K562 (cell line): ENCODE measurements around the gene MAN1A1. TPM values are rescaled to one million over a fixed set of nuclear protein-coding genes. Genes with fewer than 3 reads are reported as not detected.

Experiments used
- ATAC-seq: fragments of 200-7000 bp; cut with Tn5 transposase; 3 replicates; pipeline ENCODE4 v1.9.1; 2020; ENCODE audit warnings: moderate library complexity
- BruUV-seq: library from RNA; stranded (reverse); fragments of 400-500 nt; replicated peaks from 2 replicates; lab custom pipeline; 2021; lab: Mats Ljungman, UMichigan
- CTCF ChIA-PET: fragments of 300-600 bp; formaldehyde crosslinking; extraction: SDS; loops from one replicate; lab custom pipeline; 2021; ENCODE audit warnings: low intra/inter-chr PET ratio; lab: Yijun Ruan, JAX
- POLR2A ChIA-PET: fragments of 300-600, 350-650 bp; sonication (Branson Sonifier 250); formaldehyde crosslinking; extraction: SDS; loops from one replicate; lab custom pipeline; 2021; ENCODE audit warnings: antibody characterized with exemption, inconsistent platforms; lab: Yijun Ruan, JAX
- DNase-seq, 4 experiments: peaks; one replicate each; pipeline versions ENCODE4 v3.0.0 to v3.0.0-alpha.2; 2011 to 2018; ENCODE audit warnings: low spot score in 3 of 4, mixed read lengths in 3 of 4; ENCODE audit errors: extremely low read depth in 1 of 4
- FAIRE-seq: peaks from 2 replicates; lab custom pipeline; 2011; peaks lifted over from hg19 to GRCh38; lab: Jason Lieb, UNC
- H2AFZ ChIP-seq: 2 replicates; pipeline ENCODE4 v1.6.0; 2011; ENCODE audit warnings: low read depth, low read length, control low read depth, inconsistent platforms
- H3K27ac ChIP-seq: fragments of 200-600 bp; 3 replicates; pipeline ENCODE4 v1.8.0; 2011; ENCODE audit warnings: low read depth, mild to moderate bottlenecking, control low read depth, inconsistent platforms, low read length, moderate library complexity, mixed read lengths; ENCODE audit errors: extremely low read depth
- H3K27me3 ChIP-seq, 2 experiments: fragments of 300-600 bp in 1 of 2; 2 replicates in 1 of 2; 3 replicates in 1 of 2; pipeline versions ENCODE4 v1.6.0 to v1.8.0; 2011; ENCODE audit warnings: inconsistent platforms in 2 of 2, low read length in 2 of 2, mild to moderate bottlenecking in 1 of 2, mixed read lengths in 1 of 2, moderate library complexity in 1 of 2; ENCODE audit not compliant: control insufficient read depth in 2 of 2, insufficient read depth in 2 of 2
- H3K36me3 ChIP-seq: fragments of 300-600 bp; 3 replicates; pipeline ENCODE4 v1.8.0; 2011; ENCODE audit warnings: mild to moderate bottlenecking, low read length, inconsistent platforms; ENCODE audit not compliant: control insufficient read depth, insufficient read depth
- H3K4me1 ChIP-seq, 2 experiments: fragments of 200-600 bp in 1 of 2; replicated peaks in 1 of 2; 2 replicates in 1 of 2; 3 replicates in 1 of 2; pipeline versions ENCODE4 v1.5.1 to v1.8.0; 2011; ENCODE audit warnings: inconsistent platforms in 2 of 2, low read length in 2 of 2, mild to moderate bottlenecking in 1 of 2, mixed read lengths in 1 of 2, moderate library complexity in 1 of 2; ENCODE audit not compliant: control insufficient read depth in 2 of 2, insufficient read depth in 2 of 2
- H3K4me2 ChIP-seq: 2 replicates; pipeline ENCODE4 v1.6.1; 2011; ENCODE audit warnings: low read length, control low read depth, inconsistent platforms, mixed read lengths; ENCODE audit not compliant: insufficient read depth
- H3K4me3 ChIP-seq: fragments of 200-600 bp; sonication (generic), shearing (Covaris generic); 2 replicates; pipeline ENCODE4 v1.5.1; 2016; ENCODE audit warnings: control low read depth, inconsistent platforms
- H3K79me2 ChIP-seq: fragments of 200-600 bp; 3 replicates; pipeline ENCODE4 v1.8.0; 2011; ENCODE audit warnings: low read length, inconsistent platforms; ENCODE audit not compliant: control insufficient read depth, insufficient read depth
- H3K9ac ChIP-seq, 2 experiments: 2 replicates each; pipeline versions ENCODE4 v1.6.0 to v1.6.1; 2011; ENCODE audit warnings: low read depth in 2 of 2, low read length in 2 of 2, control low read depth in 1 of 2, inconsistent platforms in 1 of 2, mild to moderate bottlenecking in 1 of 2, mixed read lengths in 1 of 2; ENCODE audit not compliant: insufficient read depth in 1 of 2
- H3K9me1 ChIP-seq: one replicate; pipeline ENCODE4 v1.6.0; 2011; ENCODE audit warnings: inconsistent platforms, mild to moderate bottlenecking, low read length, moderate library complexity; ENCODE audit not compliant: control insufficient read depth, insufficient read depth
- H3K9me3 ChIP-seq: replicated peaks from 2 replicates; pipeline ENCODE4 v1.5.1; 2011; ENCODE audit warnings: low read depth, low read length, inconsistent platforms; ENCODE audit not compliant: control insufficient read depth, insufficient read depth
- H4K20me1 ChIP-seq: replicated peaks from 2 replicates; pipeline ENCODE4 v1.6.1; 2011; ENCODE audit warnings: low read length, inconsistent platforms, mixed read lengths; ENCODE audit not compliant: control insufficient read depth, insufficient read depth
- BRF1 ChIP-seq: IDR thresholded peaks from 3 replicates; pipeline ENCODE4 v1.6.1; 2011; ENCODE audit warnings: borderline replicate concordance, mild to moderate bottlenecking; ENCODE audit not compliant: insufficient read length; ENCODE audit errors: extremely low read depth
- CBX5 ChIP-seq: IDR thresholded peaks from 2 replicates; pipeline ENCODE4 v1.6.1; 2014; ENCODE audit warnings: low read depth, borderline replicate concordance
- ELF1 ChIP-seq: fragments of 200-800 bp; sonication (Bioruptor generic); IDR thresholded peaks from 2 replicates; pipeline ENCODE4 v1.6.1; 2016; ENCODE audit warnings: missing genetic modification characterization, missing compliant biosample characterization
- EP400 ChIP-seq: fragments of 450-650 bp; IDR thresholded peaks from 2 replicates; pipeline ENCODE4 v1.6.1; 2017; ENCODE audit warnings: antibody characterized with exemption, mild to moderate bottlenecking, moderate library complexity
- GATAD2B ChIP-seq: fragments of 450-650 bp; IDR thresholded peaks from 2 replicates; pipeline ENCODE4 v1.6.1; 2017; ENCODE audit warnings: mild to moderate bottlenecking, borderline replicate concordance
- LEF1 ChIP-seq: fragments of 450-650 bp; IDR thresholded peaks from 2 replicates; pipeline ENCODE4 v1.6.1; 2016; ENCODE audit warnings: mild to moderate bottlenecking
- NELFE ChIP-seq: IDR thresholded peaks from 2 replicates; pipeline ENCODE4 v1.6.1; 2011; ENCODE audit warnings: mild to moderate bottlenecking; ENCODE audit not compliant: insufficient read depth, insufficient read length
- OTX1 ChIP-seq: fragments of 450-650 bp; formaldehyde crosslinking; IDR thresholded peaks from 2 replicates; pipeline ENCODE4 v1.4.0; 2022; ENCODE audit warnings: mild to moderate bottlenecking
- PRPF4 ChIP-seq: fragments of 200-400 bp; formaldehyde crosslinking; IDR thresholded peaks from one replicate; pipeline ENCODE4 v1.6.1; 2017; ENCODE audit warnings: low read length, low read depth, mild to moderate bottlenecking; ENCODE audit not compliant: insufficient read depth, poor library complexity, severe bottlenecking
- SMARCB1 ChIP-seq: IDR thresholded peaks from 2 replicates; pipeline ENCODE4 v1.6.1; 2011; ENCODE audit warnings: improper control_type of control experiment, low read depth; ENCODE audit not compliant: insufficient read length
- SMARCE1 ChIP-seq: fragments of 450-650 bp; IDR thresholded peaks from 2 replicates; pipeline ENCODE4 v1.7.1; 2016; ENCODE audit warnings: mild to moderate bottlenecking
- SREBF2 ChIP-seq: sonication (generic); formaldehyde crosslinking; IDR thresholded peaks from 2 replicates; pipeline ENCODE4 v1.4.0; 2020; ENCODE audit warnings: mild to moderate bottlenecking, missing genetic modification reagents
- ZNF184 ChIP-seq: sonication (generic); formaldehyde crosslinking; IDR thresholded peaks from 2 replicates; pipeline ENCODE4 v1.5.0; 2020; ENCODE audit warnings: missing genetic modification reagents
- ZNF274 ChIP-seq: IDR thresholded peaks from 2 replicates; pipeline ENCODE4 v1.6.1; 2011; ENCODE audit warnings: low read depth, mild to moderate bottlenecking, low read length, moderate library complexity, borderline replicate concordance
- ZNF431 ChIP-seq: sonication (generic); formaldehyde crosslinking; IDR thresholded peaks from 2 replicates; pipeline ENCODE4 v1.8.0; 2022; ENCODE audit warnings: mild to moderate bottlenecking, missing genetic modification reagents
- WGBS: fragments of 100-300 bp; shearing (Covaris generic); methylation state at CpG from one replicate; pipeline ENCODE4 v1.1.6; 2016; ENCODE audit warnings: low coverage, mixed read lengths; ENCODE audit not compliant: insufficient coverage; ENCODE audit errors: missing lambda C conversion rate; 5-methylcytosine and 5-hydroxymethylcytosine counted together
- in situ Hi-C: fragments of 300-500 bp; cut with MboI; formaldehyde crosslinking; loops from 4 replicates; pipeline ENCODE4 v1.15.0; 2018; ENCODE audit warnings: inconsistent platforms, mixed read lengths
- intact Hi-C: fragments of 100-400 bp; cut with micrococcal nuclease; formaldehyde crosslinking; loops from 2 replicates; pipeline ENCODE4 v1.14.2; 2022
- polyA plus RNA-seq, 8 experiments: library from polyadenylated mRNA; depleted of rRNA in 4 of 8; stranded (reverse) in 5 of 8; unstranded in 3 of 8; fragments of >200 nt; fragmentation: Nextera tagmentation in 2 of 8; fragmentation: Illumina TruSeq in 1 of 8; extraction: Ambion mirVana in 2 of 8; extraction: Trizol in 1 of 8; gene quantifications; 2 replicates each; pipeline versions ENCODE4 v1.2.1 to v1.2.3, GENCODE V29; 2011 to 2014; ENCODE audit warnings: inconsistent platforms in 1 of 8, missing spikeins in 1 of 8
- total RNA-seq, 7 experiments: library from RNA; depleted of rRNA in 6 of 7; stranded (reverse); fragments of >200 nt in 6 of 7; fragmentation: Illumina TruSeq in 2 of 7; extraction: Trizol in 2 of 7; gene quantifications; 2 replicates each; pipeline versions ENCODE4 v1.2.1 to v1.2.3, GENCODE V29; 2011 to 2021; ENCODE audit warnings: low replicate concordance in 1 of 7
- TF ChIP-seq, protein P1 (sequence below): fragments of 250-450 bp; sonication (Bioruptor Pico); IDR thresholded peaks from 2 replicates; pipeline ENCODE4 v1.8.0; 2022; ENCODE audit warnings: moderate library complexity, mild to moderate bottlenecking, inconsistent platforms
- TF ChIP-seq, protein P2 (sequence below): fragments of 250-450 bp; sonication (Bioruptor Pico); IDR thresholded peaks from 2 replicates; pipeline ENCODE4 v1.4.0; 2020; ENCODE audit warnings: mild to moderate bottlenecking, moderate library complexity

The MAN1A1 gene
- total and polyA plus RNA-seq, 9 of the 15 experiments (the other 6 are each of a cell fraction or from before 2014, with no cell fraction given), result 24.5 to 78.4 (median 59.7) TPM

DNA sequence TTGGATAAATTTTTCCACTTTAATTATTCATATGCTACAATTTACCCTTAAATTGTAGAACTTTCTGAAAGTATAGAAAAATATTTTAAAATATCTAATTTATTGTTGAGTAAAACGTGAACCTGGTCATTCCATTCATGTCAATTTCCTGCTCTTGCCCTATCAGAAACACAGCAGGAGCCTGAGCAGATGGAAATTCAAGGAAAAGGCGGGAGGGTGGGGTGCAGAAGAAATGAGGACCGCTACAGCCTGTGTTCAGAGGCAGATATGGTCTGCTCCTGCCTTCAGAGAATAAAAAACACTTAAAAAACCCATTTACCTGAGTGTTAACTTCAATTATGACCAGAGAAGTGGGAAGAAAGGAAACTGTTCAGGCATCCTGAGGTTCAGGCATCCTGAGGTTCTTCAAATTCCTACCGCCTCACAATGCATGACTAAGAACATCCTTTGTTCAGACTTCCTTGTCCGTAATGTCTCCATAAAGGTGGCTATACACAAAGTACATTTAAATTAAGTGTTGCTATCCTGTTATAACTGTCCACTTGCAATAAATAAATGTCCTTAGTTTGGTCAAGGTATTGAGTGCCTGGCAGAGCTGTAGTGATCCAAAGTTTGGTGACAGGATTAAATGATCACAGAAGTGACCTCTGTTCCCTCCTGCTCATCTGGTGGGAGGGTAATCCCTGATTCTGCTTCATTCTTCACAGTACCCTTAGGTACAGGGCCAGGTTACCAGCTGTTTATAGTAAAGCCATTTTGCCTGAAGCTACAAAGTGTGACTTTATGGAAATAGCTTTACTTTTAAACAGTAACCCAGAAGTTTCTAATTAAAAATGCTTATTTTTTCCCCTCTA is 109.1 kb downstream of the MAN1A1 start:
- ChIA-PET CTCF (no interaction called here), POLR2A (interaction anchor here (0.8 to 1.2 kb wide), 3 partner anchors 8 to 412 kb away, joined by 3 to 6 read pairs (median 5); no protein-coding TSS in a partner anchor)
- H3K4me2 ChIP-seq, result no peak overlapping the region
- H3K4me3 ChIP-seq, result no peak overlapping the region
- WGBS, result 95% methylated on average over 5 of the region's 5 CpGs
- H4K20me1 ChIP-seq, result no peaks in the 10 kb centered on the region
- DNase-seq, result no peak
- TF ChIP-seq BRF1, result no peak
- no peak for TF ChIP-seq ZNF274
- no peak for TF ChIP-seq ELF1
- TF ChIP-seq LEF1, result no peak
- no peak for TF ChIP-seq SMARCE1
- no peak for TF ChIP-seq ZNF184 (CRISPR knock-in tag)
- TF ChIP-seq PRPF4, result no peak
- TF ChIP-seq, protein P1, sequence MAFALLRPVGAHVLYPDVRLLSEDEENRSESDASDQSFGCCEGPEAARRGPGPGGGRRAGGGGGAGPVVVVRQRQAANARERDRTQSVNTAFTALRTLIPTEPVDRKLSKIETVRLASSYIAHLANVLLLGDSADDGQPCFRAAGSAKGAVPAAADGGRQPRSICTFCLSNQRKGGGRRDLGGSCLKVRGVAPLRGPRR (CRISPR knock-in tag), result no peak
- no peak for TF ChIP-seq SREBF2 (CRISPR knock-in tag)
- TF ChIP-seq ZNF431 (CRISPR knock-in tag), result no peak
- no peak for TF ChIP-seq OTX1 (CRISPR knock-in tag)
- TF ChIP-seq GATAD2B, result no peak
- TF ChIP-seq, protein P2, sequence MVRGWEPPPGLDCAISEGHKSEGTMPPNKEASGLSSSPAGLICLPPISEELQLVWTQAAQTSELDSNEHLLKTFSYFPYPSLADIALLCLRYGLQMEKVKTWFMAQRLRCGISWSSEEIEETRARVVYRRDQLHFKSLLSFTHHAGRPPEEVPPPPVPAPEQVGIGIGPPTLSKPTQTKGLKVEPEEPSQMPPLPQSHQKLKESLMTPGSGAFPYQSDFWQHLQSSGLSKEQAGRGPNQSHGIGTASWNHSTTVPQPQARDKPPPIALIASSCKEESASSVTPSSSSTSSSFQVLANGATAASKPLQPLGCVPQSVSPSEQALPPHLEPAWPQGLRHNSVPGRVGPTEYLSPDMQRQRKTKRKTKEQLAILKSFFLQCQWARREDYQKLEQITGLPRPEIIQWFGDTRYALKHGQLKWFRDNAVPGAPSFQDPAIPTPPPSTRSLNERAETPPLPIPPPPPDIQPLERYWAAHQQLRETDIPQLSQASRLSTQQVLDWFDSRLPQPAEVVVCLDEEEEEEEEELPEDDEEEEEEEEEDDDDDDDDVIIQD (CRISPR knock-in tag), result no peak
- no peak for TF ChIP-seq CBX5
- TF ChIP-seq EP400, result no peak
- no peak for TF ChIP-seq SMARCB1
- no peak for TF ChIP-seq NELFE
- ATAC-seq, result peak; percentile 28; the same call in 1 of the 3 replicates
- no peak overlapping the region for H2AFZ ChIP-seq
- H3K79me2 ChIP-seq, result peaks cover 70% of the 10 kb centered on the region
- no peaks in the 10 kb centered on the region for H3K27me3 ChIP-seq
- no peaks in the 10 kb centered on the region for H3K4me1 ChIP-seq
- in situ Hi-C loops (no loop called here), intact Hi-C loops (no loop called here)
- no TSS peak for BruUV-seq
- FAIRE-seq, result no peak
- no peaks in the 10 kb centered on the region for H3K9me3 ChIP-seq
- no peak overlapping the region for H3K9ac ChIP-seq
- H3K9me1 ChIP-seq, result no peaks in the 10 kb centered on the region
- no peak overlapping the region for H3K27ac ChIP-seq
- peaks cover 73% of the 10 kb centered on the region for H3K36me3 ChIP-seq
